H9 (cell line): Measurements from ENCODE around the gene RAB27B. TPM values are rescaled to one million over a fixed set of nuclear protein-coding genes. Genes with fewer than 3 reads are reported as not detected.

ENCODE experiments used
- DNase-seq: peaks from one replicate; pipeline ENCODE4 v3.0.0-alpha.2; 2017
- H2AFZ ChIP-seq: one replicate; pipeline ENCODE4 v1.6.1; 2013; ENCODE audit warnings: mild to moderate bottlenecking, low read length, control low read depth, moderate library complexity
- H2AK5ac ChIP-seq: 2 replicates; pipeline ENCODE4 v1.6.1; 2013; ENCODE audit warnings: low read length, control low read depth, mixed read lengths; ENCODE audit not compliant: insufficient read length
- H2BK120ac ChIP-seq: one replicate; pipeline ENCODE4 v1.6.1; 2013; ENCODE audit warnings: low read depth, mild to moderate bottlenecking, low read length, control low read depth, inconsistent platforms; ENCODE audit not compliant: poor library complexity, severe bottlenecking
- H2BK12ac ChIP-seq: 2 replicates; pipeline ENCODE4 v1.6.1; 2013; ENCODE audit warnings: low read length, control low read depth, mixed read lengths, low read depth; ENCODE audit not compliant: insufficient read length
- H2BK15ac ChIP-seq: 2 replicates; pipeline ENCODE4 v1.6.1; 2013; ENCODE audit warnings: low read depth, low read length, control low read depth
- H2BK20ac ChIP-seq: one replicate; pipeline ENCODE4 v1.6.1; 2013; ENCODE audit warnings: low read depth, mild to moderate bottlenecking, low read length, control low read depth, inconsistent platforms; ENCODE audit not compliant: poor library complexity, severe bottlenecking
- H2BK5ac ChIP-seq: 2 replicates; pipeline ENCODE4 v1.6.1; 2013; ENCODE audit warnings: low read length, control low read depth, mixed read lengths; ENCODE audit not compliant: insufficient read length
- H3K14ac ChIP-seq: 2 replicates; pipeline ENCODE4 v1.6.1; 2013; ENCODE audit warnings: low read length, control low read depth; ENCODE audit not compliant: insufficient read depth
- H3K18ac ChIP-seq: 2 replicates; pipeline ENCODE4 v1.6.1; 2013; ENCODE audit warnings: low read depth, mild to moderate bottlenecking, mixed read lengths, low read length, control low read depth; ENCODE audit not compliant: insufficient read length
- H3K23ac ChIP-seq: 2 replicates; pipeline ENCODE4 v1.6.1; 2013; ENCODE audit warnings: low read length, control low read depth, mixed read lengths, low read depth; ENCODE audit not compliant: insufficient read length
- H3K23me2 ChIP-seq: 2 replicates; pipeline ENCODE4 v1.6.1; 2013; ENCODE audit warnings: low read depth, mild to moderate bottlenecking, mixed read lengths, low read length, control low read depth; ENCODE audit not compliant: insufficient read length, poor library complexity, severe bottlenecking
- H3K27ac ChIP-seq: 2 replicates; pipeline ENCODE4 v1.5.1; 2013; ENCODE audit warnings: low read length, control low read depth, mixed read lengths, low read depth; ENCODE audit not compliant: insufficient read length
- H3K27me3 ChIP-seq: 2 replicates; pipeline ENCODE4 v1.6.1; 2013; ENCODE audit warnings: low read length, control low read depth, inconsistent platforms; ENCODE audit not compliant: insufficient read depth
- H3K4ac ChIP-seq: 2 replicates; pipeline ENCODE4 v1.6.1; 2013; ENCODE audit warnings: low read depth, mild to moderate bottlenecking, control low read depth, inconsistent platforms, low read length, moderate library complexity
- H3K4me1 ChIP-seq: 2 replicates; pipeline ENCODE4 v1.6.1; 2013; ENCODE audit warnings: low read length, control low read depth, inconsistent platforms; ENCODE audit not compliant: insufficient read depth
- H3K4me2 ChIP-seq: 2 replicates; pipeline ENCODE4 v1.6.1; 2013; ENCODE audit warnings: low read length, control low read depth, mixed read lengths; ENCODE audit not compliant: insufficient read length, insufficient read depth
- H3K56ac ChIP-seq: 2 replicates; pipeline ENCODE4 v1.6.1; 2013; ENCODE audit warnings: low read depth, mild to moderate bottlenecking, mixed read lengths, low read length, control low read depth; ENCODE audit not compliant: insufficient read length
- H3K79me1 ChIP-seq: 2 replicates; pipeline ENCODE4 v1.6.1; 2013; ENCODE audit warnings: low read depth, mild to moderate bottlenecking, moderate library complexity, low read length, control low read depth, inconsistent platforms; ENCODE audit not compliant: insufficient read depth, poor library complexity, severe bottlenecking
- H3K79me2 ChIP-seq: 2 replicates; pipeline ENCODE4 v1.6.1; 2013; ENCODE audit warnings: low read length, control low read depth, inconsistent platforms; ENCODE audit not compliant: insufficient read depth
- H3K9ac ChIP-seq: 2 replicates; pipeline ENCODE4 v1.6.1; 2013; ENCODE audit warnings: low read length, control low read depth, mixed read lengths; ENCODE audit not compliant: insufficient read length; ENCODE audit errors: extremely low read depth
- H3K9me3 ChIP-seq: one replicate; pipeline ENCODE4 v1.6.1; 2013; ENCODE audit warnings: low read depth, low read length, inconsistent platforms; ENCODE audit not compliant: control insufficient read depth
- H3T11ph ChIP-seq: one replicate; pipeline ENCODE4 v1.6.1; 2013; ENCODE audit warnings: mild to moderate bottlenecking, low read length, control low read depth, inconsistent platforms
- H4K20me1 ChIP-seq: one replicate; pipeline ENCODE4 v1.6.1; 2013; ENCODE audit not compliant: control insufficient read depth, insufficient read length, insufficient read depth
- H4K5ac ChIP-seq: 2 replicates; pipeline ENCODE4 v1.6.1; 2013; ENCODE audit warnings: low read depth, mild to moderate bottlenecking, mixed read lengths, low read length, control low read depth; ENCODE audit not compliant: insufficient read length
- H4K8ac ChIP-seq: replicated peaks from 2 replicates; pipeline ENCODE4 v1.6.1; 2013; ENCODE audit warnings: low read length, control low read depth, mixed read lengths, low read depth; ENCODE audit not compliant: insufficient read length
- H4K91ac ChIP-seq: 2 replicates; pipeline ENCODE4 v1.6.1; 2013; ENCODE audit warnings: low read depth, mild to moderate bottlenecking, moderate library complexity, mixed read lengths, low read length, control low read depth; ENCODE audit not compliant: insufficient read length
- H3K27ac Mint-ChIP-seq, 3 experiments: 2 replicates in 2 of 3; 3 replicates in 1 of 3; pipeline ENCODE4 v1.8.0; 2020 to 2021; ENCODE audit warnings: mixed read lengths in 3 of 3, mild to moderate bottlenecking in 1 of 3, moderate library complexity in 1 of 3
- H3K27me3 Mint-ChIP-seq: 2 replicates; pipeline ENCODE4 v1.8.0; 2021; ENCODE audit warnings: low read depth, mild to moderate bottlenecking, moderate library complexity, mixed read lengths
- H3K36me3 Mint-ChIP-seq, 3 experiments: 2 replicates in 2 of 3; 3 replicates in 1 of 3; pipeline ENCODE4 v1.8.0; 2020 to 2021; ENCODE audit warnings: low read depth in 3 of 3, mixed read lengths in 3 of 3; ENCODE audit not compliant: insufficient read depth in 1 of 3
- H3K4me1 Mint-ChIP-seq, 2 experiments: 2 replicates each; pipeline ENCODE4 v1.8.0; 2020; ENCODE audit warnings: mixed read lengths in 2 of 2
- H3K4me3 Mint-ChIP-seq, 2 experiments: 2 replicates in 1 of 2; 3 replicates in 1 of 2; pipeline ENCODE4 v1.8.0; 2020 to 2021; ENCODE audit warnings: mild to moderate bottlenecking in 2 of 2, mixed read lengths in 2 of 2, moderate library complexity in 1 of 2
- H3K9me3 Mint-ChIP-seq, 2 experiments: 2 replicates in 1 of 2; 3 replicates in 1 of 2; pipeline ENCODE4 v1.8.0; 2020; ENCODE audit warnings: mild to moderate bottlenecking in 2 of 2, mixed read lengths in 2 of 2, moderate library complexity in 1 of 2
- CTCF ChIP-seq: fragments of 200-600 bp; sonication (generic); conservative IDR thresholded peaks from 3 replicates; pipeline ENCODE4 v1.8.0; 2021; ENCODE audit warnings: antibody characterized with exemption, mild to moderate bottlenecking
- WGBS: extraction: QIAGEN DNeasy Blood & Tissue Kit; methylation state at CpG from one replicate; pipeline ENCODE4 v1.1.7; 2013; ENCODE audit warnings: missing lambda C conversion rate, low lambda C conversion rate, mixed read lengths; ENCODE audit not compliant: insufficient read length; ENCODE audit errors: extremely low coverage; 5-methylcytosine and 5-hydroxymethylcytosine counted together
- total RNA-seq: library from RNA; stranded (reverse); gene quantifications from 2 replicates; pipeline ENCODE4 v1.2.1, GENCODE V29; 2021

RAB27B gene
- total RNA-seq, 1 experiment from 2014 or later = 0.15 TPM

GRCh38 chr18:54875063-54875462, 46.8 kb downstream of the RAB27B start:
- Mint-ChIP-seq H3K27me3 (no peaks in the 10 kb centered on the region), H3K9me3 (no peaks in the 10 kb centered on the region), H3K4me1 (peaks cover 3% of the 10 kb centered on the region in 2 experiments; a peak in 3 of 4 replicates), H3K27ac (no peak overlapping the region), H3K36me3 (no peaks in the 10 kb centered on the region), H3K4me3 (no peak overlapping the region)
- Histone ChIP-seq H3K9ac (no peak overlapping the region), H3K79me1 (no peaks in the 10 kb centered on the region), H3K9me3 (no peaks in the 10 kb centered on the region), H3K56ac (no peak overlapping the region), H4K20me1 (no peaks in the 10 kb centered on the region), H3T11ph (no peak overlapping the region), H3K4me2 (no peak overlapping the region), H4K5ac (no peak overlapping the region), H2BK120ac (no peak overlapping the region), H4K91ac (no peak overlapping the region), H3K79me2 (no peaks in the 10 kb centered on the region), H2AFZ (no peak overlapping the region), H2BK5ac (no peak overlapping the region), H3K18ac (no peak overlapping the region), H2AK5ac (no peak overlapping the region), H3K27me3 (no peaks in the 10 kb centered on the region), H3K23me2 (no peaks in the 10 kb centered on the region), H3K14ac (no peak overlapping the region), H2BK20ac (no peak overlapping the region), H3K23ac (no peak overlapping the region), H2BK15ac (no peak overlapping the region), H3K4me1 (no peaks in the 10 kb centered on the region), H2BK12ac (no peak overlapping the region), H3K27ac (no peak overlapping the region), H3K4ac (no peak overlapping the region), H4K8ac (no peak overlapping the region)
- TF ChIP-seq CTCF = no peak
- no peak for DNase-seq
- WGBS = no CpG with 5 or more reads among the region's 3 CpGs
